Measurements from ENCODE around the gene ACLY. TPM values are rescaled to one million over a fixed set of nuclear protein-coding genes. Genes with fewer than 3 reads are reported as not detected.

The ACLY gene
- total RNA-seq, 1 experiment from 2014 or later: 279 TPM

GRCh38 chr17:41956522-41956921, 37.8 kb upstream of the ACLY start:
- Histone ChIP-seq H4K5ac (ENCODE audit: insufficient read length, low read depth, low read length) (no peak overlapping the region), H3K9me3 (ENCODE audit: control insufficient read depth, low read depth, low read length) (no peaks in the 10 kb centered on the region), H3T11ph (ENCODE audit: low read length) (no peak overlapping the region), H2BK120ac (ENCODE audit: low read depth, low read length, poor library complexity, severe bottlenecking) (no peak overlapping the region), H3K79me1 (ENCODE audit: insufficient read depth, low read depth, low read length, poor library complexity, severe bottlenecking) (no peaks in the 10 kb centered on the region), H4K8ac (replicated peaks; ENCODE audit: insufficient read length, low read depth, low read length) (no peak overlapping the region), H3K27ac (ENCODE audit: insufficient read length, low read depth, low read length) (no peak overlapping the region), H3K23me2 (ENCODE audit: insufficient read length, low read depth, low read length, poor library complexity, severe bottlenecking) (no peaks in the 10 kb centered on the region), H2BK12ac (ENCODE audit: insufficient read length, low read depth, low read length) (no peak overlapping the region), H3K14ac (ENCODE audit: insufficient read depth, low read length) (no peak overlapping the region), H3K18ac (ENCODE audit: insufficient read length, low read depth, low read length) (no peak overlapping the region), H3K27me3 (ENCODE audit: insufficient read depth, low read length) (no peaks in the 10 kb centered on the region), H3K4ac (ENCODE audit: low read depth, low read length) (no peak overlapping the region), H3K23ac (ENCODE audit: insufficient read length, low read depth, low read length) (no peak overlapping the region), H4K20me1 (ENCODE audit: control insufficient read depth, insufficient read depth, insufficient read length) (no peaks in the 10 kb centered on the region), H3K9ac (ENCODE audit: extremely low read depth, insufficient read length, low read length) (no peak overlapping the region), H2AK5ac (ENCODE audit: insufficient read length, low read length) (no peak overlapping the region), H3K4me1 (ENCODE audit: insufficient read depth, low read length) (peaks cover 2% of the 10 kb centered on the region; the same call in 1 of the 2 replicates), H3K4me2 (ENCODE audit: insufficient read depth, insufficient read length, low read length) (no peak overlapping the region), H2BK20ac (ENCODE audit: low read depth, low read length, poor library complexity, severe bottlenecking) (no peak overlapping the region), H4K91ac (ENCODE audit: insufficient read length, low read depth, low read length) (no peak overlapping the region), H3K79me2 (ENCODE audit: insufficient read depth, low read length) (no peaks in the 10 kb centered on the region), H3K56ac (ENCODE audit: insufficient read length, low read depth, low read length) (no peak overlapping the region), H2AFZ (ENCODE audit: low read length) (no peak overlapping the region), H2BK15ac (ENCODE audit: low read depth, low read length) (no peak overlapping the region), H2BK5ac (ENCODE audit: insufficient read length, low read length) (no peak overlapping the region)
- H3K4me3 Mint-ChIP-seq: no peak overlapping the region
- TF ChIP-seq CTCF (conservative IDR thresholded peaks at IDR 0.05): no peak
- WGBS (ENCODE audit: extremely low coverage, insufficient read length, low lambda C conversion rate): no CpG with 5 or more reads among the region's 6 CpGs
- no peak overlapping the region; a peak in 1 of 7 replicates for H3K27ac Mint-ChIP-seq
- no peaks in the 10 kb centered on the region for H3K9me3 Mint-ChIP-seq
- no peaks in the 10 kb centered on the region; a peak in 2 of 7 replicates for H3K36me3 Mint-ChIP-seq (ENCODE audit: insufficient read depth in 1 of 3, low read depth in 3 of 3)
- DNase-seq: no peak
- H3K4me1 Mint-ChIP-seq: peaks cover 28 to 31% of the 10 kb centered on the region in 2 experiments
- H3K27me3 Mint-ChIP-seq (ENCODE audit: low read depth): no peaks in the 10 kb centered on the region

Data from H9 (cell line).